ENCODE data around the gene ZNF185. TPM values are rescaled to one million over a fixed set of nuclear protein-coding genes. Genes with fewer than 3 reads are reported as not detected.

ZNF185 gene
- total RNA-seq, 1 experiment from 2014 or later: 5.9 TPM

DNA sequence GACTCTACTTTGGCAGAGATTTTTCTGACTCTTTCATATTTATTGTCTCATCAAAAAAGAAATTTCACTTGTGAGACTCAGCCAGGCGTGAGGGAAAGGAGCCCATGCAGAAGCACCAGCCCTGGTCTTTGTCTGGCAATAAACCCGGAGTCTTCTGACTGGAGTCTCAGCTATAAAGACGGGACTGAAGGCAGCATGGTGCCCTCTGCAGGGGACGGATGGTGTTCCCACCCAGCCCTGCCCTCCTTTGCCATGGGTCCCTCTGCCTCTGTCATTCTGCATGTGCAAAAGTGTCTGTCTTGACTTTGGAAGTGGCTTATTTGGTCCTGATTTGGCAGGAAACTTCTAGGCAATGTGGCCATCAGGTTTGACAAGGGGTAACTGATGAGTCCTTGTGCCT, 14.2 kb downstream of the ZNF185 start:
- intact Hi-C loops (cut with micrococcal nuclease; ENCODE audit: unreplicated experiment): no loop called here
- H3K27me3 Mint-ChIP-seq (ENCODE audit: insufficient read depth, unreplicated experiment): no peaks in the 10 kb centered on the region
- H3K9me3 Mint-ChIP-seq (ENCODE audit: unreplicated experiment): no peaks in the 10 kb centered on the region
- no peak overlapping the region for H3K27ac Mint-ChIP-seq (ENCODE audit: unreplicated experiment)
- no peaks in the 10 kb centered on the region for H3K4me1 ChIP-seq
- DNase-seq: no peak
- H3K36me3 Mint-ChIP-seq (ENCODE audit: insufficient read depth, unreplicated experiment): no peaks in the 10 kb centered on the region
- no peak overlapping the region for H3K4me3 Mint-ChIP-seq (ENCODE audit: unreplicated experiment)
- H3K27me3 ChIP-seq (replicated peaks; ENCODE audit: control insufficient read depth, insufficient read depth, low read length): no peaks in the 10 kb centered on the region
- H3K4me1 Mint-ChIP-seq (ENCODE audit: low read depth, unreplicated experiment): no peaks in the 10 kb centered on the region
- no TSS peak for BruUV-seq (replicated peaks)
- H3K4me3 ChIP-seq (ENCODE audit: low read depth, low read length): no peak overlapping the region
- CTCF ChIA-PET: interaction anchor here (0.7 kb wide), 1 partner anchor 254 kb away, joined by 3 read pairs; no protein-coding TSS in a partner anchor
- H3K36me3 ChIP-seq (ENCODE audit: control insufficient read depth, insufficient read depth, low read length): no peaks in the 10 kb centered on the region
- TF ChIP-seq, protein P1, sequence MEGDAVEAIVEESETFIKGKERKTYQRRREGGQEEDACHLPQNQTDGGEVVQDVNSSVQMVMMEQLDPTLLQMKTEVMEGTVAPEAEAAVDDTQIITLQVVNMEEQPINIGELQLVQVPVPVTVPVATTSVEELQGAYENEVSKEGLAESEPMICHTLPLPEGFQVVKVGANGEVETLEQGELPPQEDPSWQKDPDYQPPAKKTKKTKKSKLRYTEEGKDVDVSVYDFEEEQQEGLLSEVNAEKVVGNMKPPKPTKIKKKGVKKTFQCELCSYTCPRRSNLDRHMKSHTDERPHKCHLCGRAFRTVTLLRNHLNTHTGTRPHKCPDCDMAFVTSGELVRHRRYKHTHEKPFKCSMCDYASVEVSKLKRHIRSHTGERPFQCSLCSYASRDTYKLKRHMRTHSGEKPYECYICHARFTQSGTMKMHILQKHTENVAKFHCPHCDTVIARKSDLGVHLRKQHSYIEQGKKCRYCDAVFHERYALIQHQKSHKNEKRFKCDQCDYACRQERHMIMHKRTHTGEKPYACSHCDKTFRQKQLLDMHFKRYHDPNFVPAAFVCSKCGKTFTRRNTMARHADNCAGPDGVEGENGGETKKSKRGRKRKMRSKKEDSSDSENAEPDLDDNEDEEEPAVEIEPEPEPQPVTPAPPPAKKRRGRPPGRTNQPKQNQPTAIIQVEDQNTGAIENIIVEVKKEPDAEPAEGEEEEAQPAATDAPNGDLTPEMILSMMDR (IDR thresholded peaks at IDR 0.05; ENCODE audit: insufficient read depth in 1 of 2, low read depth in 1 of 2, low read length in 1 of 2, severe bottlenecking in 1 of 2, unreplicated experiment in 1 of 2): peak in 1 of 2 experiments; percentile 1
- POLR2A ChIA-PET: no interaction called here
- H3K9me3 ChIP-seq: no peaks in the 10 kb centered on the region

DNA sequence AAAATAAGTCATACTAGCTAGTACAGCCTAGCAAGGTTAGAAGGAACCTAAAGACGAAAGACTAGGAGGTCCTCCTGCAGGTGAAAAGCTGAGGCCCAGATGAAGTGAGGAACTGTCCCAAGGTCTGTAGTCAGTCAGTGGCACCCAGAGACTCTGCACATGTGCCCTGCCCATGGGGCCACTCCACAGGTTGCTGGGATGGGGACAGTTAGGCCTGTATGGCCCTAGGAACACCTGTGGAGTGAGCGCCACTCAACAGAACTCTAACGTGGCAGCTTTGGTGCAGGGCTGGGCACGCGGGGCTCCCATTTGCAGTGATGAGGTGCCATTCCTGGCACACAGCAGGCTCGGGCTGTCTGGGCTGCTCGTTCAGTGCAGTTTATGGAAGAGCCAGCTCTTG, 14.8 kb downstream of the ZNF185 start:
- Mint-ChIP-seq H3K4me3 (ENCODE audit: unreplicated experiment) (no peak overlapping the region), H3K27ac (ENCODE audit: unreplicated experiment) (no peak overlapping the region)

GRCh38 chrX:152913346-152913745, 15.5 kb downstream of the ZNF185 start:
- Histone ChIP-seq H3K4me1 (no peaks in the 10 kb centered on the region), H3K27me3 (replicated peaks; ENCODE audit: control insufficient read depth, insufficient read depth, low read length) (no peaks in the 10 kb centered on the region), H3K4me3 (ENCODE audit: low read depth, low read length) (no peak overlapping the region), H3K36me3 (ENCODE audit: control insufficient read depth, insufficient read depth, low read length) (no peaks in the 10 kb centered on the region), H3K9me3 (no peaks in the 10 kb centered on the region)
- H3K4me3 Mint-ChIP-seq (ENCODE audit: unreplicated experiment): no peak overlapping the region
- intact Hi-C loops (cut with micrococcal nuclease; ENCODE audit: unreplicated experiment): no loop called here
- ChIA-PET POLR2A (no interaction called here), CTCF (no interaction called here)
- no peaks in the 10 kb centered on the region for H3K9me3 Mint-ChIP-seq (ENCODE audit: unreplicated experiment)
- no peaks in the 10 kb centered on the region for H3K27me3 Mint-ChIP-seq (ENCODE audit: insufficient read depth, unreplicated experiment)
- no TSS peak for BruUV-seq (replicated peaks)
- DNase-seq: no peak
- no peaks in the 10 kb centered on the region for H3K4me1 Mint-ChIP-seq (ENCODE audit: low read depth, unreplicated experiment)
- TF ChIP-seq, protein P1 (IDR thresholded peaks at IDR 0.05; ENCODE audit: insufficient read depth in 1 of 2, low read depth in 1 of 2, low read length in 1 of 2, severe bottlenecking in 1 of 2, unreplicated experiment in 1 of 2): no peak
- no peak overlapping the region for H3K27ac Mint-ChIP-seq (ENCODE audit: unreplicated experiment)
- H3K36me3 Mint-ChIP-seq (ENCODE audit: insufficient read depth, unreplicated experiment): no peaks in the 10 kb centered on the region

More for the DNA sequence above, 14.8 kb downstream of the ZNF185 start:
- POLR2A ChIA-PET: no interaction called here
- TF ChIP-seq, protein P1 (IDR thresholded peaks at IDR 0.05; ENCODE audit: insufficient read depth in 1 of 2, low read depth in 1 of 2, low read length in 1 of 2, severe bottlenecking in 1 of 2, unreplicated experiment in 1 of 2): no peak
- Mint-ChIP-seq H3K9me3 (ENCODE audit: unreplicated experiment) (no peaks in the 10 kb centered on the region), H3K36me3 (ENCODE audit: insufficient read depth, unreplicated experiment) (no peaks in the 10 kb centered on the region), H3K4me1 (ENCODE audit: low read depth, unreplicated experiment) (no peaks in the 10 kb centered on the region), H3K27me3 (ENCODE audit: insufficient read depth, unreplicated experiment) (no peaks in the 10 kb centered on the region)
- no TSS peak for BruUV-seq (replicated peaks)
- Histone ChIP-seq H3K4me1 (no peaks in the 10 kb centered on the region), H3K27me3 (replicated peaks; ENCODE audit: control insufficient read depth, insufficient read depth, low read length) (no peaks in the 10 kb centered on the region), H3K9me3 (no peaks in the 10 kb centered on the region), H3K36me3 (ENCODE audit: control insufficient read depth, insufficient read depth, low read length) (no peaks in the 10 kb centered on the region), H3K4me3 (ENCODE audit: low read depth, low read length) (no peak overlapping the region)
- intact Hi-C loops (cut with micrococcal nuclease; ENCODE audit: unreplicated experiment): no loop called here
- CTCF ChIA-PET: no interaction called here
- no peak for DNase-seq

All from Caco-2 (cell line).